IMR-90 (cell line): Measurements from ENCODE around the gene FBXL16. TPM values are rescaled to one million over a fixed set of nuclear protein-coding genes. Genes with fewer than 3 reads are reported as not detected.

Experiments
- ATAC-seq: fragments of 200-7000 bp; cut with Tn5 transposase; 2 replicates; pipeline ENCODE4 v1.9.1; 2020; ENCODE audit warnings: low read depth, mild to moderate bottlenecking, moderate library complexity
- BruUV-seq: library from RNA; stranded (reverse); fragments of 400-500 nt; replicated peaks from 2 replicates; lab custom pipeline; 2021; lab: Mats Ljungman, UMichigan
- CTCF ChIA-PET: fragments of 300-600 bp; formaldehyde crosslinking; extraction: SDS; loops from one replicate; lab custom pipeline; 2021; ENCODE audit warnings: antibody characterized with exemption; lab: Yijun Ruan, JAX
- POLR2A ChIA-PET: fragments of 300-600 bp; sonication (Branson Sonifier 250); formaldehyde crosslinking; loops from one replicate; lab custom pipeline; 2022; ENCODE audit warnings: antibody characterized with exemption; ENCODE audit not compliant: unreplicated experiment; lab: Charles Lee
- DNase-seq: peaks from one replicate; pipeline ENCODE4 v3.0.0; 2013
- H2AFZ ChIP-seq: replicated peaks from 2 replicates; pipeline ENCODE3; 2013; ENCODE audit warnings: low read length, mild to moderate bottlenecking; ENCODE audit not compliant: poor library complexity
- H2AK5ac ChIP-seq: 2 replicates; pipeline ENCODE4 v1.6.1; 2013; ENCODE audit warnings: low read depth, low read length, inconsistent platforms
- H2AK9ac ChIP-seq: replicated peaks from 2 replicates; pipeline ENCODE3; 2013; ENCODE audit warnings: mild to moderate bottlenecking, low read depth, low read length, moderate library complexity; ENCODE audit not compliant: poor library complexity
- H2BK120ac ChIP-seq: 2 replicates; pipeline ENCODE4 v1.6.1; 2013; ENCODE audit warnings: low read depth, low read length, inconsistent platforms
- H2BK15ac ChIP-seq: 3 replicates; pipeline ENCODE4 v1.6.1; 2013; ENCODE audit warnings: low read depth, low read length, inconsistent platforms
- H2BK20ac ChIP-seq: 2 replicates; pipeline ENCODE4 v1.6.1; 2013; ENCODE audit warnings: low read depth, mild to moderate bottlenecking, inconsistent platforms, low read length, moderate library complexity
- H2BK5ac ChIP-seq: 2 replicates; pipeline ENCODE4 v1.6.1; 2013; ENCODE audit warnings: mild to moderate bottlenecking, low read depth, low read length, inconsistent platforms; ENCODE audit not compliant: poor library complexity, severe bottlenecking
- H3K14ac ChIP-seq: replicated peaks from 2 replicates; pipeline ENCODE4 v1.6.1; 2013; ENCODE audit warnings: low read depth, low read length, inconsistent platforms
- H3K18ac ChIP-seq: 2 replicates; pipeline ENCODE4 v1.6.1; 2013; ENCODE audit warnings: low read depth, low read length, control low read depth
- H3K23ac ChIP-seq: 2 replicates; pipeline ENCODE4 v1.6.1; 2013; ENCODE audit warnings: low read depth, low read length, inconsistent platforms
- H3K27ac ChIP-seq: 2 replicates; pipeline ENCODE4 v1.5.1; 2013; ENCODE audit warnings: mild to moderate bottlenecking, control low read depth, low read length; ENCODE audit not compliant: insufficient read depth
- H3K27me3 ChIP-seq: 2 replicates; pipeline ENCODE4 v1.6.1; 2013; ENCODE audit warnings: low read length; ENCODE audit not compliant: control insufficient read depth, insufficient read depth
- H3K36me3 ChIP-seq: 2 replicates; pipeline ENCODE4 v1.6.1; 2013; ENCODE audit warnings: low read length, mixed read lengths; ENCODE audit not compliant: control insufficient read depth, insufficient read depth
- H3K4ac ChIP-seq: 2 replicates; pipeline ENCODE4 v1.6.1; 2013; ENCODE audit warnings: low read depth, low read length, inconsistent platforms
- H3K4me1 ChIP-seq: 2 replicates; pipeline ENCODE4 v1.6.1; 2013; ENCODE audit warnings: low read length, mixed read lengths; ENCODE audit not compliant: control insufficient read depth, insufficient read depth
- H3K4me2 ChIP-seq: 2 replicates; pipeline ENCODE4 v1.6.1; 2013; ENCODE audit warnings: low read depth, mild to moderate bottlenecking, control low read depth, low read length, moderate library complexity
- H3K4me3 ChIP-seq: 2 replicates; pipeline ENCODE4 v1.5.1; 2013; ENCODE audit warnings: low read depth, mild to moderate bottlenecking, control low read depth, low read length, moderate library complexity; ENCODE audit not compliant: insufficient read depth
- H3K56ac ChIP-seq: 2 replicates; pipeline ENCODE4 v1.6.1; 2013; ENCODE audit warnings: low read length, inconsistent platforms; ENCODE audit not compliant: insufficient read depth; ENCODE audit errors: extremely low read depth
- H3K79me1 ChIP-seq, 2 experiments: 2 replicates each; pipeline ENCODE4 v1.6.1; 2013; ENCODE audit warnings: low read length in 2 of 2, inconsistent platforms in 1 of 2, low read depth in 1 of 2
- H3K9ac ChIP-seq: 2 replicates; pipeline ENCODE4 v1.6.1; 2013; ENCODE audit warnings: low read depth, low read length, control low read depth
- H3K9me1 ChIP-seq: 2 replicates; pipeline ENCODE4 v1.6.1; 2013; ENCODE audit warnings: low read length, inconsistent platforms; ENCODE audit not compliant: insufficient read depth
- H3K9me3 ChIP-seq: 2 replicates; pipeline ENCODE4 v1.6.1; 2013; ENCODE audit warnings: low read length; ENCODE audit not compliant: control insufficient read depth, insufficient read depth
- H4K20me1 ChIP-seq: 2 replicates; pipeline ENCODE4 v1.6.1; 2013; ENCODE audit warnings: low read length, inconsistent platforms; ENCODE audit not compliant: insufficient read depth
- H4K5ac ChIP-seq: 2 replicates; pipeline ENCODE4 v1.6.1; 2013; ENCODE audit warnings: mild to moderate bottlenecking, low read depth, low read length, control low read depth
- H4K8ac ChIP-seq, 2 experiments: 2 replicates each; pipeline ENCODE4 v1.6.1; 2013; ENCODE audit warnings: low read depth in 2 of 2, low read length in 2 of 2, control low read depth in 1 of 2, inconsistent platforms in 1 of 2
- H4K91ac ChIP-seq: 2 replicates; pipeline ENCODE4 v1.6.1; 2013; ENCODE audit warnings: low read depth, low read length, inconsistent platforms; ENCODE audit not compliant: insufficient read depth
- MAZ ChIP-seq: IDR thresholded peaks from 2 replicates; pipeline ENCODE4 v1.6.1; 2012; ENCODE audit warnings: low read depth, mild to moderate bottlenecking, low read length, improper control_type of control experiment, moderate library complexity, borderline replicate concordance
- WGBS, 2 experiments: methylation state at CpG; one replicate each; pipeline versions ENCODE4 v1.1.5 to v1.1.7; 2013; ENCODE audit warnings: missing lambda C conversion rate in 2 of 2; ENCODE audit not compliant: insufficient read length in 1 of 2; ENCODE audit errors: extremely low coverage in 2 of 2; 5-methylcytosine and 5-hydroxymethylcytosine counted together
- dilution Hi-C: fragments of 300-500 bp; cut with HindIII; formaldehyde crosslinking; loops from one replicate; pipeline ENCODE4 v1.14.3; 2018; ENCODE audit warnings: low sequenced_read_pairs; ENCODE audit not compliant: unreplicated experiment
- in situ Hi-C: fragments of 300-500 bp; cut with MboI; formaldehyde crosslinking; loops from 3 replicates; pipeline ENCODE4 v1.14.3; 2019; ENCODE audit warnings: low sequenced_read_pairs, inconsistent platforms, mixed read lengths
- intact Hi-C: fragments of 100-400 bp; cut with micrococcal nuclease; formaldehyde crosslinking; loops from 2 replicates; pipeline ENCODE4 v1.10.0; 2022
- polyA plus RNA-seq, 3 experiments: library from polyadenylated mRNA; depleted of rRNA; stranded (reverse); fragments of >200 nt; gene quantifications; 2 replicates each; pipeline ENCODE4 v1.2.3, GENCODE V29; 2012; ENCODE audit warnings: low replicate concordance in 1 of 3
- total RNA-seq: library from RNA; depleted of rRNA; stranded (reverse); fragments of >200 nt; gene quantifications from 2 replicates; pipeline ENCODE4 v1.2.3, GENCODE V29; 2012
- TF ChIP-seq, protein P1 (sequence below): conservative IDR thresholded peaks from 2 replicates; pipeline ENCODE4 v1.5.1; 2012; ENCODE audit warnings: mild to moderate bottlenecking, low read depth, low read length, improper control_type of control experiment

Gene FBXL16
- total and polyA plus RNA-seq, 2 of the 4 experiments (the other 2 are of a cell fraction), result 0.18 to 2.2 TPM

DNA sequence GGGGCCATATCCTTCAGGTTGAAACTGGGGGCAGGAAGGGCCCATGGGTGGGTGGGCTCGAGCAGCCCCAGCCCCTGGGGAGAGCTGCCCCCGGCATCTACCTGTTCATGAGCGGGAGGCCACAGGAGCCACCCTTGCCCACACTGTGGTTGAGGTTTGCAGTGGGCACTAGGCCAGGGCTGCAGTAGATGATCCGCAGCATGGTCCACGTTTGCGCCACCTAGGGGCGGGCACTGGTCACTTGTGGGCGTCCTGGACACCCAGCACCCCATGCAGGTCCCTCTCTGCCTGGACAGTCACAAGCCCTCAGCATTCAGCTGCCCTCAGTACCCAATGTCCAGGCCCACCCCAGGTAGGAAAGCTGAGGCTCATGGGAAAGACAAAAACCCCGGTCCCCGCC is 19.6 kb downstream of the FBXL16 start:
- H3K27ac ChIP-seq, result no peak overlapping the region
- H2BK5ac ChIP-seq, result no peak overlapping the region
- H3K14ac ChIP-seq, result no peak overlapping the region
- dilution Hi-C loops (no loop called here), in situ Hi-C loops (no loop called here), intact Hi-C loops (no loop called here)
- H2BK15ac ChIP-seq, result no peak overlapping the region
- ChIA-PET CTCF (no interaction called here), POLR2A (interaction anchor here (0.5 kb wide), 1 partner anchor 102 kb away, joined by 4 read pairs; the partner anchor contains the start of gene RPUSD1)
- no peak overlapping the region for H3K4me2 ChIP-seq
- H2BK120ac ChIP-seq, result no peak overlapping the region
- peak overlapping the region; percentile 16 for H2AK9ac ChIP-seq
- no peak overlapping the region for H2BK20ac ChIP-seq
- H3K27me3 ChIP-seq, result no peaks in the 10 kb centered on the region
- H4K5ac ChIP-seq, result no peak overlapping the region
- H3K9ac ChIP-seq, result no peak overlapping the region
- 94% methylated on average over 3 of the region's 10 CpGs; no CpG with 5 or more reads in 1 of the 2 experiments for WGBS, 2 experiments
- no peak overlapping the region for H3K4ac ChIP-seq
- no peaks in the 10 kb centered on the region for H3K9me3 ChIP-seq
- DNase-seq (peak; percentile 13), ATAC-seq (no peak)
- TF ChIP-seq MAZ, result no peak
- TF ChIP-seq, protein P1, sequence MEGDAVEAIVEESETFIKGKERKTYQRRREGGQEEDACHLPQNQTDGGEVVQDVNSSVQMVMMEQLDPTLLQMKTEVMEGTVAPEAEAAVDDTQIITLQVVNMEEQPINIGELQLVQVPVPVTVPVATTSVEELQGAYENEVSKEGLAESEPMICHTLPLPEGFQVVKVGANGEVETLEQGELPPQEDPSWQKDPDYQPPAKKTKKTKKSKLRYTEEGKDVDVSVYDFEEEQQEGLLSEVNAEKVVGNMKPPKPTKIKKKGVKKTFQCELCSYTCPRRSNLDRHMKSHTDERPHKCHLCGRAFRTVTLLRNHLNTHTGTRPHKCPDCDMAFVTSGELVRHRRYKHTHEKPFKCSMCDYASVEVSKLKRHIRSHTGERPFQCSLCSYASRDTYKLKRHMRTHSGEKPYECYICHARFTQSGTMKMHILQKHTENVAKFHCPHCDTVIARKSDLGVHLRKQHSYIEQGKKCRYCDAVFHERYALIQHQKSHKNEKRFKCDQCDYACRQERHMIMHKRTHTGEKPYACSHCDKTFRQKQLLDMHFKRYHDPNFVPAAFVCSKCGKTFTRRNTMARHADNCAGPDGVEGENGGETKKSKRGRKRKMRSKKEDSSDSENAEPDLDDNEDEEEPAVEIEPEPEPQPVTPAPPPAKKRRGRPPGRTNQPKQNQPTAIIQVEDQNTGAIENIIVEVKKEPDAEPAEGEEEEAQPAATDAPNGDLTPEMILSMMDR, result peak; percentile 35; the same call in 1 of the 2 replicates
- H2AK5ac ChIP-seq, result no peak overlapping the region
- peaks cover 19 to 61% of the 10 kb centered on the region in 2 experiments for H3K79me1 ChIP-seq
- no peak overlapping the region for H4K8ac ChIP-seq
- peaks cover 29% of the 10 kb centered on the region for H3K4me1 ChIP-seq
- no peak overlapping the region for H4K91ac ChIP-seq
- no TSS peak for BruUV-seq
- H3K9me1 ChIP-seq, result peaks cover 13% of the 10 kb centered on the region
- no peak overlapping the region for H3K23ac ChIP-seq
- H3K36me3 ChIP-seq, result peaks cover 41% of the 10 kb centered on the region
- no peak overlapping the region for H3K4me3 ChIP-seq
- H4K20me1 ChIP-seq, result peaks cover 24% of the 10 kb centered on the region
- no peak overlapping the region for H3K18ac ChIP-seq
- H3K56ac ChIP-seq, result no peak overlapping the region
- no peak overlapping the region for H2AFZ ChIP-seq
